ENCODE measurements around the gene INSR.

Gene INSR

DNA sequence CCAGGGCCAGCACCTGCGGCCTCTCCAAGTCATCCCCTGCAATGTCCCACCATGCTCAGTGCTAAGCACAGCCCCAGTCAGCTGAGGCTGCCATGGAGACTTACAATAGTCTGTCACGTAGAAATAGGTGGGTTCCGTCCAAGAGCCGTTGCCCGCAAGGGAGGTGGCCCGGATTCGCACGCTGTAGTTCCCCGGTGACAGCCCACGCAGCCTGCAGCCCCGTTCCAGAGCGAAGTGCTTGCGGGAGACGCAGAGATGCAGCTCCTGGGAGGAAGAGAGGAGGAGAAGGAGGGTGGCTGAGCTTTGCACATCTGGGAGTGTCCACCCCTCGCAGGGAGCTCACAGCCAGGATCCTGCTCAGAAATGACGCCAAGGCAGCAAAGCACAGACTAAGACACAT is 162.2 kb downstream of the INSR start:
- DNase-seq, result no peak

DNA sequence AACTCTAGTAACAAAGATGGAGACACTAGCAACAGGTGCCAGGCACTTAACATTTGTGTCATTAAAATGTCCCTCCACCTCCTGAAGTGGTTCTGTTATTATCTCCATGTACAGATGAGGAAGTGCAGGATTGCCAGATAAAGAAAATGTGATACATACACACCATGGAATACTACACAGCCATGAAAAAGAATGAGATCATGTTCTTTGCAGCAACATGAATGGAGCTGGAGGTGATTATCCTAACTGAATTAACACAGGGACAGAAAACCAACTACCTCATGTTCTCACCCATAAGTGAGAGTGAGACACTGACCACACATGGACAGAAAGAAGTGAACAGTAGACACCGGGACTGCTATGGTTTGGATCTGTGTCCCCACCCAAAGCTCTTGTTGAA is 164.2 kb downstream of the INSR start:
- DNase-seq, result no peak

DNA sequence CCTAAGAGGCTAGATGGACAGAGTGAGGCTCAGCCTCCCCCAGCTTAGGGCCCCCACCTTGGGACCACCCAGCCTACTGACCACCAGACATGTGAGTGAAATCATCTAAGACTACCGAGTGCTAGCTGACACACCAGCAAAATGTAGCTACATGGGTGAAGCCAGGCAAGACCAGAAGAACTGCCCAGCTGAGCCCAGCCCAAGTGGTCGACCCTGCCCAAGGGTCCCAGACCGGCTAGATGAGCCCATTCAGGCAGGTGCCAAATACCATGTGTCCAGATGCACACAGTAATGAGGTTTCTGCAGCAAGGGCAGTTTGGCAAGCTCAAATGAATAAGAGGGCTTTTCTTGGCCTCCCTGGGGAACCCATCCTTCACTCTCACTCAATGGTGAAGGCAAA is 168.1 kb downstream of the INSR start:
- DNase-seq, result no peak

DNA sequence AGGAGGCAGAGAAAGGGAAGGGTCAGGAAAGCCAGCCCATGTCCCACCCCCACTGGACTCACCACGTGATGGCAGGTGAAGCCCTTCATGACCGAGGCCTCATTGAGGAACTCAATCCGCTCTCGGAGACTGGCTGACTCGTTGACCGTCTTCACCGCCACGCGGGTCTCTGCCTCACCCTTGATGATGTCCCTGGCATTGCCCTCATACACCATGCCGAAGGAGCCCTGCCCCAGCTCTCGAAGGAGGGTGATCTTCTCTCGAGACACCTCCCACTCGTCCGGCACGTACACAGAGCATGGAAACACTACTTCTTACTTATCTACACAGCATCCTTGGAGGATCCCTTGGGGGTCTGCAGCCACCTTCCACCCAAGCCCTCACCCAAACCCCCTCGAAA is 169.0 kb downstream of the INSR start:
- DNase-seq, result no peak

DNA sequence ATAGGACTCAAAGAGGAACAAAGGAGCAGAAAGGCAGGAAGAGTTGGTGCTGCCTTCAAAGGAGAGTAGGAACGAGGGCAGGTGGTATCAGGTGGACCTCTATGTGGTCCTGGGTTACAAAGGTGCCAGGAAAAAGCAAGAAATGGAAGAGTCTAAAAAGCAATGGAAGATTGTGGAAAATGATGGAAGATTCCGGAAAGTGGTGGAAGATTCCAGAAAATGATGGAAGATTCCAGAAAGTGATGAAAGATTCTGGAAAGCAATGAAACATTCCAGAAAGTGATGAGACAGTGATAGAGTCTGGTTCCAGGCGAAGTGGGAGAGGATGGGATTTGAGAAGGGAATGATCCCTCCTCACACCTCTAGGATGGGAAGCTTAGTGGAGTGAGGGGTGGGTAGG is 169.4 kb downstream of the INSR start:
- no peak for DNase-seq

DNA sequence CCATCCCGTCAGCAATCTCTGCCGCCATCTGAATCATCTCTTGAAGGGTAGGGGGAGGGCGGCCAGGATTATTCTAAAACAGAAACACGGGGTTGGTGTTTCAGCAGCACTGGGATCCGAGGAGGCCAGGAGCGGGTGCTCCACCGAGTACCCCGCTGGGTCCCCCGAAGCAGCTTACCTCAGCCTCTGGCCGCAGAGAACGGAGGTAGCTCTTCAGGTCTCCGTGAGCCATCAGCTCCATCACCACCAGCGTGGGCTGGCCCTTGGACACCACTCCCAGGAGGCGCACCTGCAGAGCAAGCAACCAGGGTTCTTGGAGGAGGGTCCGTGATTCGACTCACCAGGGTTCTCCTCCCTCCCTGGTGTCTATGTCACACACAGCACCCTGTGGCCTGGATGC is 171.5 kb downstream of the INSR start:
- no peak for DNase-seq

DNA sequence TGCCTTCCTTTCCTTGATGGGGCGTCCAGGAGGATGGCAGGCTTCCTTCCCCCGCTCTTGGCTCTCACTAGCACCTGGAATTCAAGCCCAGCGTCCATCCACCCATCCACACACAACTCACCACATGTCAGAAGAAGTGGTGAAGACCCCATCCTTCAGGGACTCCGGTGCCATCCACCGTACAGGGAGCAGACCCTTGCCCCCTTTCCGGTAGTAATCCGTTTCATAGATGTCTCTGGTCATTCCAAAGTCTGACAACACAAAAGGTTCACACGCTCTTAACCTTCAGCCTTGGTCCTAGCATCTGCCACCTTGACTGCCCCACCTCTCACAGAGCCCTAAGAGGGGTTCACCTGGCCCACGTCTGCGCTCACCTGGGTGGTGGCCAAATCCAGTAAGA is 173.7 kb downstream of the INSR start:
- DNase-seq, result no peak

DNA sequence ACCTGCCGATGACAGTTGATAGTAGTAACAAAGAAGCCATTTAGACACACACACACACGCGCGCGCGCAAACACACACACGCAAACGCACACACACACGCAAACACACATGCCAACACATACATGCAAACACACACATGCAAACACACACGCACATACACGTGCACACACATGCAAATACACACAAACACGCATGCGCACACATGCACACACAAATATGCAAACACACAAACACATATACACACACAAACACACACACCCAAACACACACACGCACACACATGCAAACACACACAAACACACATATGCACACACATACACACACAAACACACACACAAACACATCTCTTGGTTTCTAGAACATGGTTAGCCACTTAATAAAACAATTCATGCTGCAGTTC is 174.6 kb downstream of the INSR start:
- DNase-seq, result no peak

DNA sequence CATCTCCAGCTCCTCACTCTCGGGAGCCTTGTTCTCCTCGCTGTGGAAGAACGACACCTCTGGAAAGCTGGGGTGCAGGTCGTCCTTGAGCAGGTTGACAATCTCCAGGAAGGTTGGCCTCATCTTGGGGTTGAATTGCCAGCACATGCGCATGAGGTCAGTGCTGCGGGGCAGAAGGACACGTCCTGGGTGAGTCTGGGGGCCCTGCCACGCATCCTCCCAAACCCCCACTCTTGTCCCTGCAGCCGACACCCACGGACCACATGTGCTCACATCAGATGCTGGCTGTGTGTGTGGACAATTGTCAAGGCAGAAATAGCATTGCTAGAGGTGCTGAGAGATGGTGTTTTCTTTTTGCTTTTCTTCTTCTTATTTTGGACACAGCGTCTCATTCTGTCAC is 177.0 kb downstream of the INSR start:
- no peak for DNase-seq

DNA sequence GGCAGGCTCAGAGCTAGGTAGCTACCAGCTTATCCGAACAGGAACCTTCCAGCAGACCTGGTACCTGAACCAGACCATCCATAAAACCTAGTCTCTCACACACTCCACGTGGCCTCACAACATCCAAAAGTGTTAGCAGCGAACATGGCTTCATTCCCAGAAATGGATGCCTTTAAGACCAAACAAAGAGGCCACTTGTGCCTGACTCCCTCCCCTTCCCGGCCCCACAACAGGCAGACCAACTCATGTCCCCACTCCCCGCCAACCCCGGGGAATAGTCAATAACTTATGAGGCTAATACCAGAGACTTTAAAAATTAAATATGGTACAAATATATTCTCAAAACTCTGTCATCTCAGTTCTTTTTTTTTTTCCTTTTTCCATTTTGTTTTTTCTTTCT is 178.5 kb downstream of the INSR start:
- DNase-seq, result no peak

DNA sequence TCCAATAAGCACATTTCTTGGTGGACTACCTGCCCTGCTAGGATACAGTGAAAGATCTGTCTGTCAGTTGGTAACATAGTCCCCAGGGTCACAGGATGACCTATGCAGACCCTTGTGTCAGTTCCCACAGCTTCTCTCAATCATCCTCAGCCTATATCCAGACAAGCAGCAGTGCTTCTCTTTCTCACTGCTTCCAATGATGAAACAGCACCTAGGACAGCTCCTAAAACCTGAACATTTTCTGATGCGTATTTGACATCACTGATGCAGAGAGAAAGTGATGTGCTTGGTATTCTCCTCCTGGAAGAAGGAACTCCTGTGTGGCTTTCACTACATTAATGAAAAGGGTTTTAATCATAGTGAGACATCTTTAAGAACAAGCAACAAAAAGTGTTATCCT is 181.0 kb downstream of the INSR start:
- no peak for DNase-seq

DNA sequence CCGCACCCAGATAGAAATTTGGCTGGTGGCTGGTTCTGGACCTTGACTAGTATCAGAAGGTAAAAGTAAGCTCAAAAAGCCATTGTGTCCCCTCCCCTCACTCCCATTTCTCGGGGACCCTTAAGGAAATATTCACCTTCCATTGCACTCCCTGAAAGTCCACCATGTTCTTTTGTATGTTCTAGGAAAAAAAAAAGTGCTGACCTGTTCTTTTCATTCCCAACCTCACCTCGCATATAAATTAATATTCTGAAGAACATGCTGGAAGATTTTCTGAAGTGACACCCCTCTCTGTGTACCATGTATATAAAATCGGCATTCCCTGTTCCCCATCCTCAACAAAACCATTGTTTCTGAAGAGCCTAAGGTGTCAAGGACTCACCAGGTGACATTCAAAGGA is 181.5 kb downstream of the INSR start:
- DNase-seq, result no peak

DNA sequence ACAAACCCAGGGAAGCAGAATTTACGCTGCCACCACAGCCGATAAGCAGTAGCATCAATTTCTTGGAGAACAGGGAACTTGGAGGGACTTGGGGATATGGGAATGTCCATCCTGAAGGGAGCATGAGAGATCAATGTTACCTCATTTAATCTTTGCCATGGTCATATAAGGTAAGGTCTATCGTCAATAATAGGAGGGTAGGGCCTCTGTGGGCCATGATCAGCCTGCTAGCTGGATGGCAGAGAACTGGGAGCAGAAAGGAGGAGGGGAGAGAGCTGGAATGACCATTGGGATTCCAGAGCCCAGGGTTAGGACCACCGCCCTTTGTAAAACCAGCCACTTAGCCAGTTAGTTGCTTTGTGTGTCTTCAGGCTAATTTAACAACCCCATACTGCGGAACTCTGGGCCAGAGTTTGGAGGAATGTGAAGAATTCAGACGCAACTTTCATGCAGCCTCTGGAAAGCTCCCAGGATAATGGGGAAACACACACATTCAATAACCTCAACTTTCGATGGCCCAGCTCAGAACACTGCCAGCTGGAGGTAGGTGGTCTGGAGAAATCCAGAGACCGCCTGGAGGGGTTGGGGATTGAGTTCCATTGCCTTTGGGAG is 184.4 kb downstream of the INSR start:
- no peak for DNase-seq

DNA sequence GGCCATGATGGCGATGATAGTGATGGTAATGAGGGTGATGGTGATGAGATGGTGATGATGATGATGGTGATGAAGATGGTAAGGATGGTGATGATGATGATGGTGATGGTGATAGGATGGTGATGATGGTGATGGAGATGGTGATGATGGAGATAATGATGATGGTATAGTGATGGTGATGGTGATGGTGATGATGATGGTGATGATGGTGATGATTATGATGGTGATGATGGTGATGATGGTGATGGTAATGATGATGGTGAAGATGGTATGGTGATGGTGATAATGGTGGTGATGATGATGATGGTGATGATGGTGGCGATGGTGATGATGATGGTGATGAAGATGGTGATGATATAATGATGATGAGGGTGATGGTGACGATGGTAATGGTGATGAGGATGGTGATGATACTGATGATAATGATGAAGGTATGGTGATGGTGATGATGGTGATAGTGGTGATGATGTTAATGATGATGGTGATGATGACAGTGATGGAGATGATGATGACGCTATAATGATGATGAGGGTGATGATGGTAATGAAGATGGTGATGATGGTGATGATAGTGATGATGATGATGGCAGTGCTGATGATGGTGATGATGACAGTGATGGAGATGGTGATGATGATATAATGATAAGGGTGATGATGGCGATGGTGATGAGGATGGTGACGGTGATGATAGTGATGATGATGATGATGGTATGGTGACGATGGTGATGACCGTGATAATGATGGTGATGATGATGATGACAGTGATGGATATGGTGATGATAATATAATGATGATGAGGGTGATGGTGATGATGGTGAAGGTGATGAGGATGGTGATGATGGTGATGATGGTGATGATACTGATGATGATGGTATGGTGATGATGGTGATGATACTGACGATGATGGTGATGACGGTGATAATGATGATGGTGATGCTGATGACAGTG is 187.2 kb downstream of the INSR start:
- no peak for DNase-seq

DNA sequence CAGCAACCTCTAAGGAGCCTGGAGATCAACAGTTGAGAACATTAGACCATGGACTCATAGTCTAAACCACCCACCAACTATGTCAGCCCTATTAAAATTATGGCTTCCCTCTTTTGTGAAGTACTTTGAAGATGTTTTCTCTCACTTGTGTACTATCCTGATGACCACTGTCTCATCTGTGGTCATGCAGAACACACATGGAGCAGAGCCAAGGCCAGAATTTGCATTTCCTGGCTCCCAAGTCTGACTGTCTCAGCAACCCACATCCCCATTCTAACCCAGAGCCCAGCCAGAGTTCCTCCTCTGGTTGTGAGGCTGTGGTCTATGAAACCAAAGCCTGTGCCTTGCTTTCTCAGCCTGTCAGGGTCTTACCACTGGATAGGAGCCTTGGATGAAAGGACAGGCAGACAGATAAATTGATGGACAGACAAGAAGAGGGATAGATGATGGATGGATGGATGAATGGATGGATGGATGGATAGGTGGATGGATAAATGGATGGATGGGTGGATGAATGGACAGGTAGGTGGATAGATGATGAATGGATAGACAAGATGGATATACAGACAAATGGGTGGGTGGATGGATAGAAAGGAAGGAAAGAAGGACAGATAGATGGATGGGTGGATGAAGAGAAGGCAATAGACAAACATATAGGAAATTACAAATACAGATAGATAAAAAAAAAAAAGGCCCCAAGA is 189.3 kb downstream of the INSR start:
- no peak for DNase-seq

DNA sequence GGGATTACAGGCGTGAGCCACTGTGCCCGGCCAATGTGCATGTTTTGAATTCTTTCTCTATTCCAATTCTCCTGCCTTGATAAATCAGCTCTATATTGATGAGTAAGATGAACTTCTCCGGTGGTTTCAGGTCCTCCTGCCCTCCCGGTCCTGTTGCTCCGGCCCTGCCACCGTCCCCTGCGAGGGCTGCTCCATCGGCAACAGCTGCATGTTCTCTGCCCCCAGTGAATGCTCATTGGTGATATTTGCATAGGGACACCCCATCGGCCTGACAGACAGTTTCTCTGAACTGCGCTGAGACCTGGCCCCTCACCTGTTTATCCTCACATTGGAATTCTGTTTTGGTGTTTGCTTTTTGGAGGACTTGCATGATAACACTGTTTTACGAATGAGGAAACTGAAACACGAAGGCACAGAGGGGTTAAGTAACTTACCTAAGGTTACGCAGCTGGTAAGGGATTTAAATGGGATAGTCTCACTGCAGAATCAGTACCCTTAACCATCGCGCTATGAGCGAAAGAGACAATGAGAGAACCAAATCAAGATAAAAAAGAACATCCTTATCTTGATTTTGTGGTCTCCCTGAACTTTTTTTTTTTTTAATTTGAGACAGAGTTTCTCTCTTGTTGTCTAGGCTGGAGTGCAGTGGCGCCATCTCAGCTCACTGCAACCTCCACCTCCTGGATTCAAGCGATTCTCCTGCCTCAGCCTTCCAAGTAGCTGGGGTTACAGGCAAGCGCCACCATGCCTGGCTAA is 192.5 kb downstream of the INSR start:
- DNase-seq, result no peak

DNA sequence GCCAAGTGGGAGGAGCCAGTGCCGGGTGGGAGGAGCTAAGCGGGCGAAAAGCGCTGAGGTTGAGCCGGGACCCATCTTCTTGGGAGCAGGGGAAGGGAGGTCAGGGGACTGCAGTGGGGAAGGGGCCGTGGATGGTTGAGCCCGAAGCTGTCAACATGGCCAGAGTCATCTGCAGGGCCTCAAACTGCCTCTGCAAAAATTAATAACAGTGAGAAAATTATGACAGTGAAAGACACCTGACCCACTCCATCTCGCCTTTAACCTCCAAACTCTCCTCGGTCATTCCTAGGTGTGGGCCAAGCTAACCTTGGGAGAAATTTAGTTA is 194.7 kb downstream of the INSR start:
- no peak for DNase-seq

DNA sequence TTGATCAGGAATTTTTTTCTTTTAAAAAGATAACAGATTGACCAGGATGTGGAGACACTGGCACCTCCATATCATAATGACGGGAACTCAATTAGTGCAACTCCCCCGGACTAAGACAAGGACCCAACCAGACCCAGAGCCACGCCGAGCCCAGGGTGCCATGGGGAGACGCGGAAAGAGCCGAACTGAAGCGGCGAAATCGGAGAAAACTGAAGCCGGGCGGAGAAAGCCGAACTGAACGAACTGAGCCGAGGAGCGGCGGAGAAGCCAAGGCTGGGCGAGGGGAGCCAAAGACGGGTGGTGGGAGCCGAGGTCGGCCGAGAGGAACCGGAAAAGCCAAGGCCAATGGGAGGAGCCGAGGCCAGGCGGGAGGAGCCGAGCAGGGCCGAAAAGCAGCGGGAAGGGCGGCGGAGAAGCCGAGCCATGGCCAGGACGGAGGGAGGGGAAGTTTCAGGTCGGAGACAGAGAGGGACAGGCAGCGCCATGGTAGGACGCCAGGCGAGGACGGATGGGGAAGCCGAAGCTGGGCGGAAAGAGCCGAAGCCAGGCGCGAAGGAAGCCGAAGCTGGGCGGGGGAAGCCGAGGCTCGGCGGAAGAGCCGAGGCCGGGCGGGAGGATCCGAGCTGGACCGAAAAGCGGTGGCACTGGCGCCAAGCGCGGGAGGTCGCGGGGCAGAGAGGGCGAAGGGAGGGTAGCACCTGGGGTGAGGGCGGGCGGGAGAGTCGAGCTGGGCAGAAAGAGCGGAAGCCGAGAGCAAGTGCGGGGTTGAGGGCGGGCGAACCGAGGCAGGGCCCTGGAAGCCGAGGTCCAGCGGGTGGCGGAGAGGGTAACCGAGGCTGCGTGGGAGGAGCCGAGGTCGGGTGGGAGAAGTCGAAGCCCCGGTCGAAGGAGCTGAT is 195.3 kb downstream of the INSR start:
- DNase-seq, result peak; percentile 90

DNA sequence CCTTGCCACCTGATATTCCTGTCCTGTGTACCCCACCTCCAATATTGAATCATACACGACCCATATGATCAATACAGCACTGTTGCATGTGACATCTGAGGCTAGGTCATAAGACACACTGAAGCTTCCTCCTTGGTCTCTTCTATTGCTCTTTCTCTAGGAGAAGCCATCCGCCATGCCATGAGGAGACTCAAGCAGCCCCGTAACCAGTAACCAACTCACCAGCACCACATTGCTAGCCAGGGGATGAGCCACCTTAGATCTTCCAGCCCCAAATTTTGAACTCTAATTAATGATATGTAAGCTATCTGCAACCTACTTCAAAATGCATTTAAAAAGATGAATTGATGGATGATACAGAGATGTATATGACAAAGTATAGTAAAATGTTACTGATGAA is 196.1 kb downstream of the INSR start:
- DNase-seq, result no peak

DNA sequence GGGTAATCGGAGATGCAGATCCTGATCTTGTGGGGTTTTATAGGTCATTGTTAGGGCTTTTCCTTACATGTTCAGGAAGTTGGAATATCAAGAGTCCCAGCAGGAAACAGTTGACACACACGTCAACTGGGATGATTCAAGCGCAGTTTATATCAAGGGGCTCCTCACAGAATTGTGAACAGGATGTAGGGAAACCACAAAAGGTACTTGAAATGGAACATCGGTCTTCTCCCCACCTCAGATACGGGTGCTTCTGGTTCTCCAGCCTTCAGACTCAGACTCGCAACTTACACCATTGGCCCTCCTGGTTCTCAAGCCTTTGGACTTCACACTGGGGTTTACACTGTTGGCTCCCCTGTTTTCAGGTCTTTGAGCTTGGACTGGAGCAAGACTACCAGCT is 205.2 kb downstream of the INSR start:
- no peak for DNase-seq

DNA sequence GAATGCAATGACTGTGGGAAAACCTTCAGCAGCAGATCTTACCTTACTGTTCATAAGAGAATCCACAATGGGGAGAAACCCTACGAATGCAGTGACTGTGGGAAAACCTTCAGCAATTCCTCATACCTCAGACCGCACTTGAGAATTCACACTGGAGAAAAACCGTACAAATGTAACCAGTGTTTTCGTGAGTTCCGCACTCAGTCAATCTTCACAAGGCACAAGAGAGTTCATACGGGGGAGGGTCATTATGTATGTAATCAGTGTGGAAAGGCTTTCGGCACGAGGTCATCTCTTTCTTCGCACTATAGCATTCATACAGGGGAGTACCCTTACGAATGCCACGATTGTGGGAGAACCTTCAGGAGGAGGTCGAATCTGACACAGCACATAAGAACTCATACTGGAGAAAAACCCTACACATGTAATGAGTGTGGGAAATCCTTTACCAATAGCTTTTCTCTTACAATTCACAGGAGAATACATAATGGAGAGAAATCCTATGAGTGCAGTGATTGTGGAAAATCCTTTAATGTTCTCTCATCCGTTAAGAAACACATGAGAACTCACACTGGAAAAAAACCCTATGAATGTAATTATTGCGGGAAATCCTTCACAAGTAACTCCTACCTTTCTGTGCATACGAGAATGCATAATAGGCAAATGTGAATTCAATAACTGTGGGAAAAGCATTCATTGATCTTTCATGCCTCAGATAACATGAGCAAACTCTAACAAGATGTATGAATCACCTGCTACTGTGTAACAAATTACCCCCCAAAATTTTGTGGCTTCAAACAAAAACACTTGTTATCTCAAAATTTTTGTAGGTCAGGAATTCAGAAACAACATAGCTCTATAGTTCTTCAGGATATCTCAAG is 210.9 kb downstream of the INSR start:
- DNase-seq, result no peak
